HG03108 (cell line): Measurements from ENCODE around the gene CDCA4.

Source experiments
- ATAC-seq: cut with Tn5 transposase; IDR thresholded peaks from one replicate; pipeline ENCODE4 v1.9.1; 2021; ENCODE audit warnings: moderate library complexity; ENCODE audit not compliant: unreplicated experiment

CDCA4 gene

GRCh38 chr14:104992501-104992900, 28.4 kb downstream of the CDCA4 start:
- no peak for ATAC-seq

DNA sequence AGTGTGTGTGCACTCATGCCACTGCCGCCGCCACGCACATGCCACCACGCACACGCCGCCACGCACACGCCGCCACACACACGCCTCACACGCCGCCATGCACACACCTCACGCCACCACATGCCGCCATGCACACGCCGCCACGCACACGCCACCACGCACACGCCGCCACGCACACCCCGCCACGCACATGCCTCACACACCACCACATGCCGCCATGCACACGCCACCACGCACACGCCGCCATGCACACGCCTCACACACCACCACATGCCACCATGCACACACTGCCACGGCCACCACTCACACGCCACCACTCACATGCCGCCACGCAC, 29.0 kb downstream of the CDCA4 start:
- no peak for ATAC-seq

DNA sequence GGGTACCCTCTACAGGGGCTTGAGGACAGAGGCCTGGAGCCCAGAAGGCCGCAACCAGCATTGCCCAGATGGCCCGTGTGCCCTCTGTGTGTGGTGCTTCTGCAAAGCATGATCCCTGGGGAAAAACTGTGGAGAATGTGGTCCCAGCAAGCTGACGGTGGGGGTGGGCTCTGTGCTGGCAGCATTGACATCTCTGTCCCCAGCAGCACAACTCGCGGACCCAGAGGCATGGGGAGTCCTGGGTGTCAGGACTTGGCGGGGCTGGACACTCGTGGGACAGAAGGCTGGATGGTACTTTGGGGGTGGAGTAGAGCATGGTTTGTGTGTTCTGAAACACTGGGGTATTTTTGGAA, 31.0 kb downstream of the CDCA4 start:
- ATAC-seq: no peak

GRCh38 chr14:104989236-104989950, 31.5 kb downstream of the CDCA4 start:
- no peak for ATAC-seq

DNA sequence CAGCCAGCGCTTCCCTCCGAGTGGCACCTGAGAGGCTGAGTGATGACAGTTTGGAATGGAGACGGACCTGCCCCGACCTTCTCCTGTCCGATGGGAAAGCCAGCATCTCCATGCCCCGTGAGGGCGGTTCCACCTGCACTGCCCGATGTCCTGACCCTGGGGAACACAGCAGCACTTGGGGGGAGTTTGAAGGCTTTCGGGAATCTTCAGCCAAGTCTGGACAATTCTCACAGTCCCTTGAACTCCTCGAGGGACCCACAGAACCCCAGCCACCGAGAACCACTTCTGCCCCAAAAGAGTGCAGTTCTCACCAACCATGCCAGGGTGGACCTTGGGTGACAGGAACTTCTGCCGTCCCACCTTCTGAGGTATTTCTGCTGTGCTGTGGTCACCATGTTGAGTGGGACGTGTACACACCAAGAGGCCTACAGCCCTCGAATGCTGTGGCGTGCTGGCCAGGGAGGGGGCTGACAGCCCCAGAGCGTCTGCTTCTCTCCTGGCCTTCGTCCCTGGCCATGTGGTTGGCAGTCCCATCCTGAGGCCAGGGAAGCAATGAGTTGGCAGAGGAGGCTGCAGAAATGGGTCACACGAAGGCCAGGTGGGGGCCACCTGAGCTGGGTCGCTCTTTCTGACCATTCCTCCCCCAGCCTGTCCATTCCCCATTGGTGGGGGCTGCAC, 34.3 kb downstream of the CDCA4 start:
- no peak for ATAC-seq

GRCh38 chr14:104985675-104986486, 35.0 kb downstream of the CDCA4 start, which contains the start of gene CLBA1:
Gene CLBA1 (plus strand): TSS chr14:104985788. CDS start chr14:104986432, 644 bp downstream.
- ATAC-seq: peak; percentile 91

- no peak for ATAC-seq
These were observed 36.6 kb downstream of the CDCA4 start for GRCh38 chr14:104984056-104984894.

- no peak for ATAC-seq
These were observed 37.6 kb downstream of the CDCA4 start for GRCh38 chr14:104983231-104983721.

DNA sequence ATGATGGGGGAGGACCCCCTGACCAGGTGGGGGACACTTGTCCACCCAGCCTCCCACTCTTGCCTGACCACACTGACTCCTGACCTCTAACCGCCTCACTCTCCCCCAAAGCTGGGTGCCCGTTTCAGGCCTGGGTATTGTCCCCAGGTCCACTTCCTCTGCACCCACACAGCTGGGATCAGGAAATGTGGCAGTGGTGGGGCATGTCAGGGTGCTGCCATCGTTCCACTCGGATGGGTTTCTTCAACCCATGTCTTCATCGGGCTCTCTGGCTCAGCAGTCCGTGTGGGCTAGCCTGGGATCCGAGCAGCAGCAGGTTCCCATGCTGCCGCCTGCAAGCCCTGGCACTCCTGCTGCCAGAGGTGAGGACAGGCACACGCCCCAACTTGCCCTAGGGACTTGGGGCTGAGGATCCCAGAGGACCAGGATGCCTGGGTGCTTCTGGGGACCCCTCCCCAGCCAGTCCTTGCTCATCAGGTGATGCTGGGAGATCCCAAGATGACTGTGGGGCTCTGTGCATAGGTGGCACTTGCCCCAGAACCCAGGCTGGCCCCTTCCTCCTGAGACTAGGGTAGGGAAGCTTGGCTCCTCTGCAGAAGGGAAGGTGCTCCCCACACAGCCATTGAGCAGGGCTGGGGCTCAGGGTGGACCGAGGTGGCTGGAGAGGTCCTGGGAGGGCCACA, 38.2 kb downstream of the CDCA4 start:
- no peak for ATAC-seq

GRCh38 chr14:104981699-104982541, 39.0 kb downstream of the CDCA4 start:
- no peak for ATAC-seq

DNA sequence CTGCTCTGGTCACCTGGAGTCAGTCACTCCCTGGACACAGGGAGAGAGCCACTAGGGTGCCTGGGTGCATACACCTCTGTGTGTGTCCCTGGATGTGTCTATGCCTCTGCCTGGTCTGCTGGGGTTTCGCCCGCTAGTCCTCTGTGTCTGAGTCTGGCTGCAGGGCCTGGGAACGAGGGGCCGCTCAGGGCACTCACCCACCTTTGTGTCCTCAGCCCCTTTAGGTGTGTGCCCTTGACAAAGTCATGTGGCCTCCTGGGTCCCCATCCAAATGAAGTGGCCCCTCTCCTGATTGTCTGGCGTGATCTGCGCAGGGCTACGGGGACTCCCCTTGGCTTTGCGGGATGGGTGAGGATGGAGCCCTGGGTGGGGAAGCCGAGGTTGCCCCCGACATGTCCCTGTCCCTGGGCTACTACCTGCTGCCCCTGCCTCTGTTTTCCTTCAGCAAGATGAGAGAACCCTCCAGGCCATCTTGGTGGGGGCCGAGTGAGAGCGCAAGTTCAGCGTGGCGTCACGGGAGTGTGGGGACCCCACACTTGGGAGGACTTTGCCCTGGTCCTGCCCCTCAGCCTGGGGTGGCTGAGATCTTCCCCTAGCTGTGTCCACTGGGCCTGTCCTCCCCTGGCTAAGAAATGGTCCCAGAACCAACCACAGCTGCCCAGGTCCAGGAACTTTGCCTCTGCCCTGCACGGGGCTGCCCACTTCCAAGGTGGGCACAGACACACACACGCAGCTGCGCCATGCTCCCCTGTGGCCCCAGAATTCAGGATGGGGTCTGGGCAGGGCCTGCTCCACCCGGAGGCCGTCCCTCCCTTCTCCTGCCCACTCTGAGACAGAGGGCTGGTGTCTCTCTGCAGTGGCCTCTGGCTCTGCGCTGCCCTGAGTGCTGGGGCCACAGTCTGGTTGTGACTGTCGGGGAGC, 40.0 kb downstream of the CDCA4 start:
- no peak for ATAC-seq

GRCh38 chr14:104979758-104980610, 40.9 kb downstream of the CDCA4 start:
- no peak for ATAC-seq

- no peak for ATAC-seq
These were observed 41.9 kb downstream of the CDCA4 start for GRCh38 chr14:104978746-104979691.

GRCh38 chr14:104977681-104978653, 42.9 kb downstream of the CDCA4 start, which contains the start of gene AHNAK2:
Gene AHNAK2 (minus strand): TSS chr14:104978374. CDS start chr14:104978237, 137 bp downstream.
- no peak for ATAC-seq
